HG03439 (cell line): ENCODE measurements around the gene UBR4.

ENCODE experiments used
- ATAC-seq: cut with Tn5 transposase; IDR thresholded peaks from one replicate; pipeline ENCODE4 v1.9.1; 2021; ENCODE audit warnings: mild to moderate bottlenecking, moderate library complexity; ENCODE audit not compliant: unreplicated experiment

The UBR4 gene

DNA sequence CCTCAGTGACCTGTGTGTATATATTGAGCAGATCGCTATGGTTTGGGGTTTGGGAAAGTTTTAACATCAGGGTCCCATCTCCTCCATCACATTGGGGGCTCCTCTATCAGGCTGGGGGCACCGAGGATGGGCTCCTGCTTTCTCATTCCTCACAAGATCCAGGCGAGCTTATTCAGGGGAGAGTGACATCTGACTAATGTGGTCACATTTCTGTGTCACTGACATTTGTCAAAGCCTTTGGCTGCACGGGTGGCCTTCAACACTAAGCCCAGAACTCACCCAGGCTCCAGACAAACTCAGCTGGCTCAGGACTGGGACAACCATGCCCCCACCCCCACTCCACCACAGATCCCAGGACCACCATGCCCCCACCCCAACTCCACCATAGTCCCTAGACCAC, 150.3 kb downstream of the UBR4 start:
- ATAC-seq = no peak

- ATAC-seq = no peak
Observed at GRCh38 chr1:19058476-19058797, 151.6 kb downstream of the UBR4 start.

- ATAC-seq = no peak
Observed at GRCh38 chr1:19057784-19058475, 152.1 kb downstream of the UBR4 start.

GRCh38 chr1:19057182-19057779, 152.8 kb downstream of the UBR4 start:
- ATAC-seq = no peak

DNA sequence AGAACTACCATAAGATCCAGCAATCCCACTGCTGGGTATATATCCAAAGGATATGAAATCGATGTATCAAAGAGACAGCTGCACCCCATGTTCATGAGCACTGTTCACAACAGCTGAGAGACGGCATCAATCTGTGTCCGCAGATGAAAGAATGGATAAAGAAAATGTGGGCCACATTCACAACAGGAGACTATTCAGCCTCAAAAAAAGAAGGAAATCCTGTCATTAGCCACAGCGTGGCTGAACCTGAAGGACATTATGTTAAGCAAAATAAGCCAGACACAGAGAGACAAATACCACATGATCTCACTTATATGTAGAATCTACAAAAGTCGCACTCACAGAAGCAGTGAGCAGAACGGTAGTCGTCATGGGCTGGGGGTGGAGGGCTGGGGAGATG, 154.4 kb downstream of the UBR4 start:
- no peak for ATAC-seq

DNA sequence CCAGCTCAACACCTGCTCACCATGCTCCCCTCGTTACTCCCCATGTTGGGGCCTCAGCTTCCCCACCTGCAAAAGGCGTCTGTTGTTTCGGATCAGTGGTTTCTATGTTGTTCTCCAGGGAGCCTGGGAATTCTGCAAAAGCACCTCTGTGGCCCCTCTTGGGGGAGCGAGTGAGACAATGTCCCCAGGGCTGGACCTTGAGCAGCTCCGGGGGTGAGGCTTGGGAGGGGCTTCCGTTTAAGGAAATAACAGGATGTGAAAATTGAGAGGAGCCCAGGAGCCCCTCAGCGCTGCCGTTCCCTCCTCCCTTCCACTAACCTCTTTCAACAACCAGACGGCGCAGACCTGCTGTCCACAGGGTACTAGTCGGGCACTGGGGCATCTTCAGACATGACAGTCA, 155.1 kb downstream of the UBR4 start:
- no peak for ATAC-seq

- ATAC-seq = no peak
Observed at GRCh38 chr1:19054216-19054615, 155.8 kb downstream of the UBR4 start.

DNA sequence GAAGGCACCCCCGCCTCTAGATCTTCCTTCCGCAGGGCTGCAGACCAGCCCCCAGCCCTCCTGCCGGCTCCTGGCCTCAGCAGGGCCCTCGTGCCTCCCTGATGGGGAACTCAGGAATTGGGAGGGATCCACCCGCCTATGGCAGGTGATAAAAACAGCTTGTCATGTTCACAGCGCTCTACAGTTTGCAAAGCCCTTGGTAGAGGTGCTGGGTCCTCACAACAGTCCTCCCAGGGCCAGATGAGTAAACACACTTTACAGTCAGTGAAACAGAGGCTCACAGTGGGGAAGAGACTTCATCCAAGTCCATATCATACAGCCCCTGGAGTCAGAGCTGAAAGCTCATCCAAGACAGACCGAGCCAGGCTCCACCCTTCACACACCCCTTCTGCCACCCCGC, 156.6 kb downstream of the UBR4 start:
- no peak for ATAC-seq

GRCh38 chr1:19049798-19050197, 160.3 kb downstream of the UBR4 start:
- ATAC-seq = no peak

DNA sequence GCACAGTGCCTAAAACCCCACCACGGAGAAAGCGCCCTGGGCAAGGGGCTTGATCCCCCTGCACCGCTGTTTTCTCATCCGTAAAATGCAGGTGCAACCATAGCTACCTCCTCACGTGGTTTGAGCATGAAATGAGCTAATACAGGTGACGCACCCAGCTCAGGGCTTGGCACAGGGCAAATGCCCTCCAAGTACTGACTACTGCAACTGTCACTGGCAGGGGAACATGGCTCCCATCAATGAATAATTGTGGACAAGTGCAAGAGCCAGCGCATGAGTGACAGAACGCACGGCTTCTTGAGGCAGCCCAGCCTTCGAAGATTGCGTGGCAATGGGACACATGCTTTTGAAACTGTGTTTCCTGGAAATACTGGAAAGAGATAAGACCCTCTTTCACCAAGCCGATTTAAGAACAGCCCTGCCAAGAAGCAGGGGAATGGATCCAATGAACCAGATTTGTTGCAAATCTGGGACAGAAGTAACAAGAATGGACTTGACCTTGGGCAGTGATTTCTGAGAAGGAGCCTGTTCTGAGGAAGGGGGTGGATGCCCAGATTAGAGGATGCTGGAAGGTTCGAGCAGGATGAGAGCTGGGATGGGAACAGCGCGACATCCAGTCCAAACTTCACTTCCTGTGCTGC, 160.8 kb downstream of the UBR4 start:
- no peak for ATAC-seq

DNA sequence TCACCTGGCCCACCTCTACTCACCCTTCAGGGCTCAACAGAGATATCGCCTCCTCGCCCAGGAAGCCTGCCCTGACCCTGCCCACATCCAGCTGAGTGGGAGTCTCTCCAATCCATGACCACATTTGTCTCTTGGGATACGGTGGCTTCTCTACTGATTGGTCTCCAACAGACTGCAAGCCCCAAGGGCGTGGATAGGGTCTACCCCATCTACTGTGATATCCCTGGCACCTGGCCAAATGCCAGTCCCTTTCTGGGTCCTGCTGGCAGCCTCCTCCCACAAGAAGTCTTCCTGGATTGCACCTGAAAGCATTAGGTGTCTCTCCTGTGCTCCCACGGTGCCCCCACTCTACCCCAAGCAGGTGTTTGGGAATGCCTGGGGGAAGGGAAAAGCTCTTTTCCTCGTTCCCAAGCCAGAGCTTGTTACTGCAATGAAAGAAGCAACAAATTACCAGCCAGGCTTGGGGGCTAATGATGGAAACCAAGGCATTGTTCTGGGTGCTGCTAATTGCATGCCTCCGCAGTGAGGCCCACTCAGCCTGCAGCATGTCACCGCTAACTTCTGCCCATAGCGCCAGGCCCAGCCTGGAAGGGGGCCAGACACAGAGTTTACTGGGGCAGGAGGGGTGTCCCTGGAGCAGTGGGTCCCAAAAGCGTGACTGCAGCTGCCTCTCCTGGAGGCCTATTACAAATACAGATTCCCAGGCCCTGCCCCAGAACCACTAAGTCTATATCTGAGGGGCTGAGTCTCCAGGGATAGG, 162.9 kb downstream of the UBR4 start:
- ATAC-seq = no peak

- ATAC-seq = no peak
Observed at GRCh38 chr1:19045898-19046880, 163.9 kb downstream of the UBR4 start.

DNA sequence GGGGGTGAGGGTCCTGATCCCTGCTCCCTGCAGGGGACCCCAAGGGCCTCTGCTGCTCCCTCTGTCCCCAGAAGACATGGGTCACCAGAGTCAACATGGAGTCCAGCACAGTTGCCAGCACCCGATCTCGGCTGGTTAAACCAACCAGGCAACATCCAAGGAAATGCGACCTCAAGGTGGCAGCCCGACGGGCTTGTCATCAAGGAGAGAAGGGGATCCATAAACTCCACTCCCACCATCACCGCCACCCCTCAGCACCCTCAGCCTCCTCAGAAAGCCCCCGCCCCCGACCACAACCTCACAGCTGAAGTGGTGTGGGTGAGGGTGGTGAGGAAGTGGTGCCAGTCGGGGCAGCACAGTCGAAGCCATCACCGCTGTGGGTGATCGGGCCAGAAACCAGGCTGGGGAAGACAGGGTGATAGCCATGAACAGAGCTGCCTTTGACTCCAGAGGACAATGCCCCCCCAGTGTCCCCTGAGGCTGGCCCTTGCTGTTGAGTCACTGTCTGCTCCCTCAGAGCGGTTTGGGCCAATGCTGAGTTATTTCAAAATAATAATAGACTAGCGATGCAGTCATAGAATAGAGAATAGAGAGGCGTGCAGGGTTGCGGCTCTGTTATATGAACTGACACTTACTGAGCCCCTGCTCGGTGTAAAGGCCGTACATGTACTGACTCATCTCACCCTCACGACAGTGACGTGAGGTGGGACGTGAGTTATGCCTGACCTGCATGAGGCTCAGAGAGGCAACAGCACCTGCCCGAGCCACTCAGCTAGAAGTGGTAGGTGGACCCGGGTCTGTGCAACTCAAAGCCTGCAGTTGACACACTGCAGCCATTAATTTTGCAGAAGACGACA, 164.9 kb downstream of the UBR4 start:
- ATAC-seq = no peak

DNA sequence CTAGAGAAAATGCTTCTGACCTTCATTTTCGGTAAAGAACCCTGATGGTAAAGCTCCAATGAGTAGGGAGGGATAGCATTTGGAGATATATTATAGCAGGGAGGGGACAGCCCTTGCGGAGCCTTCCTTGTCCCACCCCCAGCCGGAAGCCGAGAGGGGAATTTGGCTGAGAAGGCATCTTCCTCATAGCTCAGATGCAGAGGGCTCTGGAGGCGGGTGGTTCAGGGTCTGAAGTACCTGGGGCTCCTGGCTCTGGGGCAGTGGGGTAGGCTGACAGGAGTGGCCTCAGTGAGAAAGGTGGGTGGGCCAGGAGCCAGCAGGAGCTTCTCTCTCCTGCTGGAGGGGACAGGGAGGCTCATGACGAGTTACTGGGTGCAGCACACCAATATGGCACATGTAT, 165.6 kb downstream of the UBR4 start:
- no peak for ATAC-seq

- ATAC-seq = no peak
Observed at GRCh38 chr1:19043579-19044443, 166.3 kb downstream of the UBR4 start.

DNA sequence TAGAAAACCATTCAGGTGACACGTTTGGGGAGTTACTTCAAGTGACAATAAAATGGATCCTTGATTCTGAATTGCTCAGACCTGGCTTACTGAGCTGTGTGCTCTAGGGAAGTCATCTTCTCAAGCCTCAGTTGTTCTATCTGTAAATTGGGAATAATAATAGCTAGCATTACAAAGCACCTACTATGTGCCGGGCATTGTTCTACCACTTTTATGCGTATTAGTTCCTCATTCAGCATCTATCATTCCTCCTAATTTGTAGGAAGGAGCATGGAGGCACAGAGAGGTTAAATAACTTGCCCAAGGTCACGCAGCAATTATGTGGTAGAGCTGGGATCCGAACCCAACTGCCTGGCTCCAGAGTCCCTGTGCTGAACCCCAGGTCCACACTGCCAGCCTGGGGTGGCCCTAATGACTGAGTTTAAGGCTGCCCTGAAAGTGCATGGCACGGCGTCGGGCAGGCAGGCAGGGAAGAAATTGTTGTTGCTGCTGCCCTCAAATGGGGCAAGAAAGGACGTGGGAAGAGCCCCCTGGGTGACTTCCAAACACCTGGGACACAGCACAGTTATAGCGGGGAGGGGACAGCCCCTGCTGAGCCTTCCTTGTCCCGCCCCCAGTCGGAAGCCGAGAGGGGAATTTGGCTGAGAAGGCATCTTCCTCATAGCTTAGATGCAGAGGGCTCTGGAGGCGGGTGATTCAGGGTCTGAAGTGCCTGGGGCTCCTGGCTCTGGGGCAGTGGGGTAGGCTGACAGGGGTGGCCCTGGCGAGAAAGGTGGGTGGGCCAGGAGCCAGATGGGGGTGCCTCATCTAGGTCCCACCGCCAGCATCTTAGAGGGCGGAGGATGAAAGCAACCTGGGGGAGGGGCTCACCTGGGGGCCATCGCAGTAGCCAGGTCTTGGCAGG, 167.1 kb downstream of the UBR4 start:
- no peak for ATAC-seq

DNA sequence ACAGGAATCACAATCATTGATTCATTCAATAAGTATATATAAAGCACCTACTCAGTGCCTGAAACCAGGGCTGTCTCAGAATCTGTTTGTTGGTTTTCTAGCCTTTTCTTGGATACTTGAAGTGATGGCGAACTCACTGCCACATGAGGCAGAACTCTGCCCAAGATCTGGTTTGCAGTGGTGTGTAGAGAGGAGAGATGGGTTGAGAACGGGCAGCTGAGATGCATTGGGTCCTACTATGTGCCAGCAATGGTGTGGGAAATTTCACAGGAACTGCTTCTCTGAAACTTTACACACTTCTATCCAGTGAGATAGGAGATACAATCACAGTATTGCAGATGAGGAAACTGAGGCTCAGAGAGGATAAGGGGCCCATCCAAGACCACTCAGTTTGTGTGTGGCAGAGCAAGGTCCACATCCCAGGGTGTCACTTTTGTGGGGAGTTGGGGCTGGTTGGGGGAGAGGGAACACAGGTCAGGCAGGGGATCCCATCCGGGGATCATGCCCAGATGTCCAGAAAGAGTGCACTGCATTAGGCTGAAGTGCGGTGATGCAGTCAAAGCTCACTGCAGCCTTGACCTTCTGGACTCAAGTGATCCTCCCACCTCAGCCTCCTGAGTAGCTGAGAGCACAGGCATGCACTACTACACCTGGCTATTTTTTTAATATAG, 169.9 kb downstream of the UBR4 start:
- ATAC-seq = no peak
